Measurements from ENCODE around the gene LRRN4CL. TPM values are rescaled to one million over a fixed set of nuclear protein-coding genes. Genes with fewer than 3 reads are reported as not detected.
A peak's percentile ranks its signal among the peaks of the same experiment; 100 is the strongest.

Gene LRRN4CL
- total and polyA plus RNA-seq, 2 of the 4 experiments (the other 2 are of a cell fraction) = 0.36 to 0.84 TPM

GRCh38 chr11:62665599-62666258, 23.6 kb downstream of the LRRN4CL start (continued):
- no peak for TF ChIP-seq SMC3 (IDR thresholded peaks at IDR 0.05; ENCODE audit: low read depth, low read length)
- no peak for TF ChIP-seq RCOR1 (IDR thresholded peaks at IDR 0.05; ENCODE audit: insufficient replicate concordance, low read length)

GRCh38 chr11:62665075-62665598, 24.2 kb downstream of the LRRN4CL start, which contains the start of the genes C11orf98 and CSKMT:
TSS of gene C11orf98 (minus strand) at chr11:62665210. CDS start at chr11:62665169, 41 bp downstream.
TSS of gene CSKMT (plus strand) at chr11:62665312. CDS start at chr11:62665880, 568 bp downstream.
- Histone ChIP-seq H3K56ac (ENCODE audit: extremely low read depth, insufficient read depth, low read length) (peak within 1 kb of the TSS; percentile 67), H2AK5ac (ENCODE audit: low read depth, low read length) (peak within 1 kb of the TSS; percentile 93), H4K8ac (ENCODE audit: low read depth in 2 of 2, low read length in 2 of 2) (peak within 1 kb of the TSS; percentile 69), H2BK5ac (ENCODE audit: low read depth, low read length, poor library complexity, severe bottlenecking) (peak within 1 kb of the TSS; percentile 64), H3K23ac (ENCODE audit: low read depth, low read length) (peak within 1 kb of the TSS; percentile 89), H3K18ac (ENCODE audit: low read depth, low read length) (no peak within 1 kb of the TSS), H2AK9ac (replicated peaks; ENCODE audit: low read depth, low read length, poor library complexity) (peak within 1 kb of the TSS; percentile 99), H2BK15ac (ENCODE audit: low read depth, low read length) (no peak within 1 kb of the TSS; the same call in 2 of the 3 replicates), H2AFZ (replicated peaks; ENCODE audit: low read length, poor library complexity) (peak within 1 kb of the TSS; percentile 97), H4K91ac (ENCODE audit: insufficient read depth, low read depth, low read length) (peak within 1 kb of the TSS; percentile 82), H3K4ac (ENCODE audit: low read depth, low read length) (peak within 1 kb of the TSS; percentile 91), H3K9ac (ENCODE audit: low read depth, low read length) (peak within 1 kb of the TSS; percentile 79), H3K36me3 (ENCODE audit: control insufficient read depth, insufficient read depth, low read length) (peaks cover 15% of the 10 kb centered on the region), H3K4me2 (ENCODE audit: low read depth, low read length) (peak within 1 kb of the TSS; percentile 88), H3K79me1 (ENCODE audit: low read depth in 1 of 2, low read length in 2 of 2) (peaks cover 33 to 55% of the 10 kb centered on the region in 2 experiments), H3K4me1 (ENCODE audit: control insufficient read depth, insufficient read depth, low read length) (peaks cover 8% of the 10 kb centered on the region), H3K27ac (ENCODE audit: insufficient read depth, low read length) (peak within 1 kb of the TSS; percentile 74), H2BK20ac (ENCODE audit: low read depth, low read length) (no peak within 1 kb of the TSS), H3K9me1 (ENCODE audit: insufficient read depth, low read length) (peaks cover 9% of the 10 kb centered on the region), H3K14ac (replicated peaks; ENCODE audit: low read depth, low read length) (peak within 1 kb of the TSS; percentile 95), H4K5ac (ENCODE audit: low read depth, low read length) (peak within 1 kb of the TSS; percentile 11), H3K27me3 (ENCODE audit: control insufficient read depth, insufficient read depth, low read length) (no peaks in the 10 kb centered on the region), H3K9me3 (ENCODE audit: control insufficient read depth, insufficient read depth, low read length) (no peaks in the 10 kb centered on the region), H3K4me3 (ENCODE audit: insufficient read depth, low read depth, low read length) (peak within 1 kb of the TSS; percentile 73), H4K20me1 (ENCODE audit: insufficient read depth, low read length) (peaks cover 18% of the 10 kb centered on the region), H2BK120ac (ENCODE audit: low read depth, low read length) (peak within 1 kb of the TSS; percentile 3; the same call in 1 of the 2 replicates)
- DNase-seq (peak; percentile 91), ATAC-seq (ENCODE audit: low read depth) (peak; percentile 95)
- ChIA-PET CTCF (interaction anchor here (0.6 to 1.4 kb wide), 4 partner anchors 12 to 220 kb away, joined by 3 to 4 read pairs (median 3); partner anchors contain the start of gene INTS5), POLR2A (ENCODE audit: unreplicated experiment) (interaction anchor here (0.5 to 1.6 kb wide), 13 partner anchors 11 to 312 kb away, joined by 3 to 24 read pairs (median 4); partner anchors contain the start of genes EEF1G, INTS5, MTA2 and TUT1)
- peak; percentile 87; the same call in 1 of the 2 replicates for TF ChIP-seq MAZ (IDR thresholded peaks at IDR 0.05; ENCODE audit: borderline replicate concordance, low read depth, low read length)
- TF ChIP-seq MXI1 (IDR thresholded peaks at IDR 0.05; ENCODE audit: borderline replicate concordance, low read depth, low read length) = no peak
- TF ChIP-seq MAFK (IDR thresholded peaks at IDR 0.05; ENCODE audit: low read depth, low read length) = no peak
- no peak for TF ChIP-seq RFX5 (IDR thresholded peaks at IDR 0.05; ENCODE audit: low read depth, low read length)
- no peak for TF ChIP-seq SMC3 (IDR thresholded peaks at IDR 0.05; ENCODE audit: low read depth, low read length)
- no peak for TF ChIP-seq CHD1 (IDR thresholded peaks at IDR 0.05; ENCODE audit: low read depth, low read length)
- TF ChIP-seq ELK1 (IDR thresholded peaks at IDR 0.05; ENCODE audit: borderline replicate concordance, low read depth, low read length) = no peak
- TF ChIP-seq POLR2A (IDR thresholded peaks at IDR 0.05; ENCODE audit: low read depth, low read length) = peak; percentile 100
- TF ChIP-seq CTCF (conservative IDR thresholded peaks at IDR 0.05; ENCODE audit: low read depth, low read length) = no peak
- intact Hi-C loops (cut with micrococcal nuclease) = no loop called here
- WGBS, 2 experiments (ENCODE audit: extremely low coverage in 2 of 2, insufficient read length in 1 of 2) = 0% methylated on average over 22 of the region's 47 CpGs; no CpG with 5 or more reads in 1 of the 2 experiments
- in situ Hi-C loops (cut with MboI; ENCODE audit: low sequenced_read_pairs) = no loop called here
- dilution Hi-C loops (cut with HindIII; ENCODE audit: low sequenced_read_pairs, unreplicated experiment) = no loop called here
- BruUV-seq (replicated peaks) = TSS peak; percentile 87
